ENCODE measurements around the gene EPB41L3.
"Not testable (repeated sequence)": the region's sequence is repeated elsewhere in the genome, so short reads cannot be mapped to it uniquely, and the experiment has no call there.

The EPB41L3 gene

DNA sequence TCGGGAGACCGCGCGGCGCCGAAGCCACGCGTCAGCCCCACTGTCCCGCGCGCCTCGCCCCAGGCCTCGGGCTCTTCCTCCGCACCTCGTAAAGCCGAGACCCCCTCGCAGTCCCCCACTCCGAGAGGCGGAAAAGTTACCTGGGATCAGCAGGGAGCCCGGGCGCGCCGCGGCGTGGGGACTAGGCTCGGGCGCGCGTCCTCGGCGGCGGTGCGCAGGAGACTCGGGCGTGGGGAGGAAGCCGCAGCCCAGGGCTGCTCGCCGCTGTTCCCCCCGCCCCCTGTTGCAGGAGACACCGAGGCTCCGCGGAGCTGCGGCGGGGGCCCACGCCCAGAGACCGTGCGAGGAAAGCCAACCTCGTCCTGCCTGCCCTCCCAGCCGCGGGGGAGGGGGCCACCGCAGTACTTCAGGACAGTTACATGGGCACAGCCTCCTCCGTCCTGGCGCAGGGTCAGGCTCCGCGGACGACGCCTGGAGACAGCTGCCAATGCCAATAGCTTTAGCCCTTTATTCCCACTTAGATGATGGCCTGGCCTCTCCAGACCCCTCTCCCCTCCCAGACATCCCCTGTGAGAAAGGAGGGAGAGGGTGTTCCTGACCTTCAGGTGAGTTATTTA is at the start of gene EPB41L3:
TSS of gene EPB41L3 (minus strand) at position 225 of the 617 bp plus-strand sequence. CDS start 54,814 bp downstream, outside the sequence.
- DNase-seq, result no peak

DNA sequence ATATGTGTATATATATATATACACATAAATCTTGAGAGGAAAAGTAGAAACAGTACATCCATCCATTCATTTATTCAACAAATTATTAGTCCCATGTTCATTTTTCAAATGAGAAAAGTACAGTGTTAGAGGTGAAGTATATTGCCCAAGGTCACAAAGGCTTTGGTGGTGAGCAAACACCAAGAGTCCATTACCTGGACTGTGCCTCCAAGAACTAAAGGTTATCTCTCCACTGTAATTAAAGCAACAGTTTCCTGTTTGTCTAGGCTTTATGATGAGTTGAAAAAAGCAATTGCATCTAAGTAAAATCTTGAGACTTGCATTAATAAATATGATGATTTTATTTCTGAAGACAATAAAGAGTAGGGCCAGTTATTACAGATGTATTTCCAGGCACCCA is 44.7 kb upstream of the EPB41L3 start:
- no peak for DNase-seq

GRCh38 chr18:5585653-5586052 is 41.9 kb upstream of the EPB41L3 start:
- DNase-seq, result no peak

- DNase-seq, result no peak
Measured at GRCh38 chr18:5584746-5585417, 41.1 kb upstream of the EPB41L3 start.

- no peak for DNase-seq
Measured at GRCh38 chr18:5582849-5583681, 39.3 kb upstream of the EPB41L3 start.

DNA sequence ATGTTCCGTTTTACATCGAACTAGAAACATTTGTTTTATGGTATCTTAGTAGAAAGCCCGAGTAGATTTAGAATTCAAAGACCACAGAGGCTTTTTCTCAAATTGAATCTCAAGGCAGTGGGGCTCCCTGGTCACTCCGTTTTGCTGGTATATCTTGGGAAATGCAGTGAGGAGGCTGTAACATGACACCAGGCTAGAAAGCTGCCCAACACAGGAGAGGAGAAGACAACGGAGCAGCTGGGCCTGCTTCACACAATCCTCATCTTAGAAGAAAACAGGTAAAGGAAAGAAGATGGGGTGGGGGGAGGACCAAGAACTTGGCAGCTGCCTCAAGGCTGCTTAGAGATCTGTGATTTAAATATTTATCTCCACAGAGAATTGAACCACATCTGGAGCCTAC is 38.3 kb upstream of the EPB41L3 start:
- no peak for DNase-seq

- DNase-seq, result no peak
Measured at GRCh38 chr18:5574843-5575242, 31.0 kb upstream of the EPB41L3 start.

GRCh38 chr18:5571666-5572065 is 27.9 kb upstream of the EPB41L3 start:
- DNase-seq, result no peak

DNA sequence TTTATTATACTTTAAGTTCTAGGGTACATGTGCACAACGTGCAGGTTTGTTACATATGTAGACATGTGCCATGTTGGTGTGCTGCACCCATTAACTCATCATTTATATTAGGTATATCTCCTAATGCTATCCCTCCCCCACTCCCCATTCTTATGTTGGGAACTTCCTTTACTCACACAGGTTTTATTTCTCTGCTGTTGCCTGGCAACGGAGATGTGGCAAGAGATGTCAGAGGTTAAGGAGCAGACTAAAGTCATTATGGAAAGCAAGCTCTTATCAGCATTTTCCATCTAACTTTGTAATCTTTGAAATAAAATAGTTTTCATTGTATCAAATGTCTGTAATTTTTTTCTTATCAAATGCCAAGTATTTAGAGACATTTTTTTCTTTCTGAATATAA is 26.8 kb upstream of the EPB41L3 start:
- DNase-seq, result not testable (repeated sequence)

DNA sequence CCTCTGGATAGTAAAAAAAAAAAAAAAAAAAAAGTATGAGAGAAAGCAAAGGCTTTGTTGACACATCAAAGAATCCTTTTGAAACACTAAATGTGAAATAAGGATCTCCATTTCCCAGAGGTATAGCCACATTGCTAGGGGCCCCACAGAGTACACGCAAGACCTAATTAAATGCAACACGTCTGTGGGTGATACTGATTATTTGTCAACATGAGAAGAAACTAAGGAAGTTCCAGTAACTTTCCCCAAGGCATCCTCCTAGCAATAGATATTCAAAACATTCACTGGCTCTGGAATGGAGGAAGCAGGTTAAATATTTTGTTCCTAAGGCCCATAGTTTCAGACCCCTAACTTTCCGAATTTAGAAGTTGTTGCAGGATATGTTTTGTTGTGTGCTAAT is 24.6 kb upstream of the EPB41L3 start:
- no peak for DNase-seq

- DNase-seq, result no peak
Measured at GRCh38 chr18:5558851-5559250, 15.1 kb upstream of the EPB41L3 start.

DNA sequence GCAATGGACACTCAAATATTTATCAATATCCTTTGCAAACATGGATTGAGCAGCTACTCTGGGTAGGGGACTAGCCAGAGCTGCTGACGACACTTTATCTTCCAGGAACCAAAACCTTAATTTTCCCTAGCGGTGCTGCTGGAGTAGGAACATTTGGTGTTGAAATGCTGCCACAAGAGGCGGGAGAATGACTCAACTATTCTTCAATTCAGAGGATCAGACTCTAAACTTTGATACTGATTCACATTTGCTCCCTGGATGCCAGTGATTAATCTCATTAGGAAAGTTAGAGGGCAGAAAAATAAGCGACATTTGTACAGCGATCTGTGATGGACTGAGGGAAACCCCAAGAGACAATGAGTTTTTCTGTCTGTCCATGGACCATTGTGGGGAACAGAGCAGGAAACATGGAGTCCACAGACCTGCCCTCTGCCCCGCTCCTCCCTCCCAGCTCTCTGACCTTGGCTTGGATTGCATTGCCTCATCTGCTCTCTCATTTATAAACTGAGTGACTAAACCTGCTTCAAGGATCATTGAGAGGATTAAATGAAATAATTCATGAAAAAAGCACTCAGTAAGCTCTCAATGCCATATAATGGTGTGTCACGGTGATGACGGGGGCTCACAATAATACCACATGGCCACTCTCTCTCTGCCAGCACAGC is 12.6 kb upstream of the EPB41L3 start:
- no peak for DNase-seq

DNA sequence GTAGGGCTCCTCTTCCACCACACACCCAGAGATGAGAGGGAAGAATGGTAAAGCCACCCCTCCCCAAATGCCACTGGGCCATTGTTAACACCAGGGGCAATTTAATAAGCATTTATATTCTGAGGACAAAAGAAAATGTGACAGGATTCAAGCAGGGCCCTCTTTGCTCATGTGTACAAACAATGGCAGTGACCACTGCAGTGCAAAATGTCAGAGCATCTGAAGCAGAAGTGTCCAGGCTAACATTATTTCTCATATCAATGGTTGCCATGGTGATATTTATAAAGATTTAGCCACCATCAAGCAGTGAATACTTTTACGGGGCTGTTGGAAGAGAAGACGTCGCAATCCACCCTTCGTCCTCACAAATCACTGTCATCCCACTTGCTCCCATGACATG is 10.8 kb upstream of the EPB41L3 start:
- no peak for DNase-seq

DNA sequence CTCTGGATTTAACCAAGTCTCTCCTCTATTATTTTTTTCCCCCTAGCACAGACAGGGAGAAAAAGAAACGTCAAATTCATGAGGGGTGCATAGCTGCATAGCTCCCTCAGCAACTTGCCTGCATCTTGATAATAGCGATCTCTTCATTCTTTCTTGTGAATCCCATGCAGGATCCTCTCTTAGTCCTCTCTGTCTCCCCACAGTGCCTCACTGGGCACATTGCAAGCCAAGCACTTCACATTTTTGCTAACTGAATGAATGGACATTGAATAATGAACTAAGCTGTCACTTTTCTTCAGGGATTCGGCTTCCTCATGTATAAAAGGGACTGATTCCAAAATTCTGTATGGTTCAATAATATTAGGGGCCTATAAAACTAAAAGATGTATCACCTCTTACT is 2.9 kb upstream of the EPB41L3 start:
- no peak for DNase-seq

DNA sequence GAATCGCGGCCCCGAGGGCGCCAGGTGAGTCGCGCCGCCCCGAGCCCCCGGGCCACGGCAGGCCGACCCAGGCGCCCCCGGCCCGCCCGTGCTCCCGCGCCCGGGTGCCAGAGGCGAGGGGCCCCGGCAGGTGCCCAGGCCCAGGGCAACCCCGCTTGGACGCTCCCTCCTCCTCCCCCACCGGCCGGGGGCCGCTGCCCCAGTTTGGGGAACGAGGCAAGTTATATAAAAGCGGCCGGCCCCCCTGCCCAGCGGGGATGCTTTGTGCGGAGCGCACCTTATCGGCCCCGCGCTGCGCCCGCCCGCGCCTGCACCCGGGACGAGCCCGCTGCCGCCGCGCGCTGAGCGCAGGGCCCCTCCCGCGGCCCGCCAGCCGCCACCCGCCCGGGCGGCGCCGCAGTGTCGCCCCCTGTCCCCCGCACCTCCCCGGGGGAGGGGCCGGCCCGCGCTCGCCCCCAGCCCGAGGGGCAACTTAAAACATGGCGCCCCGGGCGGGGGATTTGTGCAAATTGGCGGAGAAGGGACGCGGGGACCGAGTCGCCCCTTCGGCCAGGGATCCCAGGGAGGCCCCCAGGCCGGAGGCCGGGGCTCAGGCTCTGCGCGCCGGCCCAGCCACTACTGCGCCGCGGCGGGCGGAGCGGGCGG is 639 bp downstream of the EPB41L3 start:
- DNase-seq, result no peak

- DNase-seq, result no peak
Measured at GRCh38 chr18:5542515-5543035, 1.2 kb downstream of the EPB41L3 start.

- no peak for DNase-seq
Measured at GRCh38 chr18:5541644-5542043, 2.2 kb downstream of the EPB41L3 start.

GRCh38 chr18:5539391-5539790 is 4.4 kb downstream of the EPB41L3 start:
- DNase-seq, result no peak

DNA sequence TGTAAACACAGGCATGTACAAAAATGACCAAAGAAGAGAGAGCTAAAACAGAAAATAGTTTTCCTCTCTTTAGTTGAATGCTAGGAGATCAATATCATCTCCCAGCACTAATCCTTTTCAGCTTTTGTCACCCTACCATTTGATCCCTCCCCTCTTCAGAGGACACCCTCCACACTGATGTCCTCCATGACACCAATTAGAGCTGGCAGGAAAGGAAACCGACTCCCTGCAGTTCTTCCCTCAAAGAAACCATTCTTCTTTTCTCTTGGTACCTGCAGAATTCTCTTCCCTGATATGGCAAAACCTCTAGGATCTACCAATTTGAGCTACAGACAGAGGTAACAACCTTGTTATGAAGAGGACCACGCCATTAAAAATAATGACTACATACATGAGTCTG is 5.3 kb downstream of the EPB41L3 start:
- no peak for DNase-seq

GRCh38 chr18:5537860-5538259 is 5.9 kb downstream of the EPB41L3 start:
- DNase-seq, result no peak

GRCh38 chr18:5534845-5535244 is 9.0 kb downstream of the EPB41L3 start:
- no peak for DNase-seq

DNA sequence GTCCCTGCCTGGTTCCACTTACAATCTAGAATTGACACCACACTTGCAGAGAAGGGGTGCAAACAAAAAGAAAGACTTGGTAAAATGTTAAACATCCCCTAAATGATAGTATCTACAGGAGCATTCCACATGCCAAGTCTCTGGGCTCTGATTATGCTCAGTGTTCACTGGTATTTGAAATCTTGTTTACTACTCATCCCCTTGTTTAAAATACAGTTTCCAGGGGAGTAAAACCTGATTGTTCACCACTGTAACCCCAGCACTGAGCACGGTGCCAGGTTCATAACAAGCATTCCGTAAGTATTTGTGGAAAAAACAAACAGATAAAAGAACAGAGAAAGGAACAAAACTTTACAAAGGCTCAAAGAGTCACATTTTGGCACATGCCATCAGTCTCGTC is 11.7 kb downstream of the EPB41L3 start:
- no peak for DNase-seq

Data from activated naive CD4-positive, alpha-beta T cell treated with anti-CD3 and anti-CD28 coated beads, Interleukin-2, amount 50 U/mL, for 16 hours (primary cell).